Raji (cell line): ENCODE data around the gene KIF21B.

Experiments
- POLR2A ChIP-seq: IDR thresholded peaks from 2 replicates; pipeline ENCODE4 v1.6.1; 2011; ENCODE audit warnings: low read depth, low read length, control low read depth; ENCODE audit not compliant: insufficient read depth

The KIF21B gene

GRCh38 chr1:200975458-200975857, 48.1 kb downstream of the KIF21B start:
- no peak for TF ChIP-seq POLR2A

DNA sequence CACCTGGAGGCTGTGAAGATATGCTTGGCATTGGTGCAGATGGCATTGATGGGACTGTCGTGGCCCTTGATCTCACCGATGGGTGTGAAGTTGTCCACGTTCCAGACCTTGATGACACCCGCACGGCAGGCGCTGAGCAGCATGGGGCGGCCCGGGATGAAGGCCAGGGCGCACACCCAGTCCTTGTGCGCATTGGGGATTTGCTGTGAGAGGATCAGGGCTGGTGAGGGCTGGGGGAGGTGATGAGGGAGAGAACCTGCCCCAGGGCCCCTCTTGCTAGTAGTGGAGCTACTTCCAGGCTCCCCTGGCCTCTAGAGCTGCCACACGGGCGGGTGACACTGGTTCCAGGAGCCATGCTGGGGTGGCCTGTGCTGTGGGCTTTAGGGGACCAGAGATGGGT, 48.8 kb downstream of the KIF21B start:
- TF ChIP-seq POLR2A, result no peak

GRCh38 chr1:200973937-200974657, 49.4 kb downstream of the KIF21B start:
- TF ChIP-seq POLR2A, result no peak

GRCh38 chr1:200972985-200973742, 50.4 kb downstream of the KIF21B start:
- no peak for TF ChIP-seq POLR2A

GRCh38 chr1:200971955-200972711, 51.4 kb downstream of the KIF21B start:
- TF ChIP-seq POLR2A, result no peak

DNA sequence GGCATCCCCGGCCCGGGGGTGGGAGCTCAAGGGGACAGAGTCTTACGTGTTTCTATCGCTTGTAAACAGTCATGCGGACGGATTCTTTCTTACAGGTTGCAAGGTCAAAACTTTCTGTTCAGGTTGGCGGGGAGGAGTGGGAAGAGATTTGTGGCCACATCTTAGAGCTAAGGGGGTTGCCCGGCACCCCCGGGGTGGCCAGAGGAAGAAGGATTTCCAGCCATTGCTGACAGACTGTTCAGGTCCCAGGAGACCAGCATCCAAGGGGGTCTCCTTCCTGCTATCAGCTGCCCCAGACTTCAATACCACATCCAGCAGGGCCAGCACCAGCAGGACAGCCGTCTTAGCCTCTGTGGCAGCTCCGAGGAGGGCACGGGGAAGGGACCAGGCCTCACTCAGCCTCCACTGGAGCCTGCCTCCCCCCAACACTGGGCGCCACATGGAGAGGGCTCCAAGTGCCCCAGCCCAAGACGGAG, 52.0 kb downstream of the KIF21B start:
- no peak for TF ChIP-seq POLR2A

DNA sequence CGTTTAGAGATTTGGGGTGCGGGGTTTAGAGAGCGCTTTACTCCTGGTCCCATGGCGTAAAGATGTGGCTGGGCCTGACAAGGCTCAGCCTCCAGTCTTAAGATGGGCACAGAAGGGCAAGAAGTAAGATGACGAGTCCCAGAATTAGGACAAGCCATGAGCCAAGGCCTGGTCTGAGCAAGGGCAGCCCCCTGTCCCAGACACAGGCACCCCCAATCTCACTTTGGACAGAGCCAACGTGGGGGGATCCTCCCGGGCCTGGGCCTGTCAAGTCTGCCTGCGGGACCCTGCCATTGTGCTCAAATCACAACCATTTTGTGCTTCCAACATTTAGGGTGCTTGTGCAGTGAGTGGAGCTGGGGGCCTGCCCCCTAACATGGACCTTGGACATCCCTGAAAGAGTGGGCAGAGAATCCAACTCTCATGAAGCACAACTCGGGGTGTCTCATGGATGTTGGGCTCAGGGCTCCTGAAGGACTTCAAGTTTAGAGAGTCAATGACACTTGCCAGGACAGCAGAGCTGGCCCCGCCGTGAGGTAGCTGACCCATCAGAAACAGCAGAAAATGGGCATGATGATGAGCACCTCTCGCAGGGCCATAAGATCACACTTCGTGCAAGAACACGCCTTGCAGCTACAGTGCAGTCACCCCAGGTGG, 52.6 kb downstream of the KIF21B start:
- TF ChIP-seq POLR2A, result no peak

DNA sequence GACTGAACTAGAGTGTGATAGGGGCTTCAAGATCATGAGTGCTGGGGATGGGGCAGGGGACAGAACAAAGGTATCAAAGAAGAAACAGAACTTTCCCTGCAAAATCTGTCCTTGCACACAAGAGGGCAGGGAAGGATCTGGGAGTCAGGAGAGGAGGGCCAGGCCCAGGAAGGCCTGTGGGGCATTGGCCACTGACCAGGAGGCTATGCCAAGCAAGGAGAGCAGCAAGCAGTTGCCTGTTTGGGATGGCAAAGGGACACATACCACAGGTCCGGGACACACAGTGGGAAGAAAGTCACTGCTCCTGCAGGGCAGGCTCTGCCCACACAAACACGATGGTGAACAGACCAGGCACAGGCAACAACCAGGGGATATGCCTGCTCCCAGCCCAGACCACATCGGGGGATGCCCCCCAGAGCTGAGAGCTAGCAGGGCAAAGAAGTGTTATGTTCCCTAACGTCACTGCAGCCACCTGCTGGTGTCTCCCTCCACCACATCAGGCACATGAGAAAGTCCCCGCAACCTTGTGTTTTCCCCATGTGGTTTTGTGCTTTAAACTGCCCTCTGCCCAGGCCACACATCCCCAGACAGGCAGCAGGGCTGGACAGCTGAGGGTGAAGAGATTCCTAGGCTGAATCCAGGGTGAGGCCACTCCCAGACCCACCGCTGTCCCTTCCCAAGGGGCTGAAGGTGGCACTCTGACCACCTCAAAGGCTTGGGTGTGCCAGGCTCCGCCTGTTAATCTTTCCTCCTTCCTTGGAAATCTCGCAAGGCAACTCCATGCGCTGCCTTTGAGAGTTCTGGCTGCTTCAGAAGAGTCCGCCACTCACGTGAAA, 53.6 kb downstream of the KIF21B start:
- TF ChIP-seq POLR2A, result no peak

- TF ChIP-seq POLR2A, result no peak
These were observed 54.8 kb downstream of the KIF21B start for GRCh38 chr1:200968469-200969410.

- no peak for TF ChIP-seq POLR2A
These were observed 55.6 kb downstream of the KIF21B start for GRCh38 chr1:200967693-200968468.

- no peak for TF ChIP-seq POLR2A
These were observed 56.6 kb downstream of the KIF21B start for GRCh38 chr1:200966934-200967333.

DNA sequence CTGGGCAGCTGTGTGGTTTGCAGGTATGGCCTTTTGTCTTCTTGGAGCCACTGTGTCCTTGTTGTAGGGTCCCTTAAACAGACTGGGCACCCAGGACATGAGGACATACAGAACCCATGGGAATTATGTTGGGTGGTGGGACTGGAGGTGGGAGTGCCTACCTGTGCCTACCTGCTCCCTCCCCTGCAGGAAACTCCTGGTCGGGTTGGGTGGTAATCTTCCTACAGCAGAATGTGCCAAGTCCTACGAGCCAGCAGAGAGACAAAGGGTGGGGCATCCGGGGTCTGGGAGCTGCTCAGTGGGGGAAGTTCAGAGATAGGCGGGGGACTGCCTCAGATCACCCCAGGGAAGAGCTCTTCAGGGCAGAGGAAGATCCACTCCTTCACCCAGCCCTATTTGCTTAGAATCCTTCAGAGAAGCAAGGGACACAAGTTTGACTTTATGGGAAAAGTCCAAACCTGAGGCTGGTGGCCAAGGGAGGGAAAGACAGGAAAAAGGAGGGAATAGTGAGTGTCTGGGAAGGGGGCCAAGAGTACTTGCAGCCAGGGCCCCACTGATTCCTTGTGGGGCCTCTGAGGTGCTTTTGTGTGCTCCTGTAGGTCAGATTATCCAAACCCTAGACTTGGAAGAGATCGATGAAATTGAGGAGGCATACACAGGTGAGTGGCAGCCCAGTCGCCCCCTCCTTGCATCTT, 58.3 kb downstream of the KIF21B start:
- TF ChIP-seq POLR2A, result no peak
